SH-SY5Y (cell line): ENCODE data around the gene DLG2.

ENCODE experiments used
- GATA2 ChIP-seq: IDR thresholded peaks from 2 replicates; pipeline ENCODE4 v1.6.1; 2011; ENCODE audit warnings: mild to moderate bottlenecking, low read depth, low read length
- GATA3 ChIP-seq: IDR thresholded peaks from 2 replicates; pipeline ENCODE4 v1.6.1; 2011; ENCODE audit warnings: low read depth, mild to moderate bottlenecking, low read length, moderate library complexity

DLG2 gene

DNA sequence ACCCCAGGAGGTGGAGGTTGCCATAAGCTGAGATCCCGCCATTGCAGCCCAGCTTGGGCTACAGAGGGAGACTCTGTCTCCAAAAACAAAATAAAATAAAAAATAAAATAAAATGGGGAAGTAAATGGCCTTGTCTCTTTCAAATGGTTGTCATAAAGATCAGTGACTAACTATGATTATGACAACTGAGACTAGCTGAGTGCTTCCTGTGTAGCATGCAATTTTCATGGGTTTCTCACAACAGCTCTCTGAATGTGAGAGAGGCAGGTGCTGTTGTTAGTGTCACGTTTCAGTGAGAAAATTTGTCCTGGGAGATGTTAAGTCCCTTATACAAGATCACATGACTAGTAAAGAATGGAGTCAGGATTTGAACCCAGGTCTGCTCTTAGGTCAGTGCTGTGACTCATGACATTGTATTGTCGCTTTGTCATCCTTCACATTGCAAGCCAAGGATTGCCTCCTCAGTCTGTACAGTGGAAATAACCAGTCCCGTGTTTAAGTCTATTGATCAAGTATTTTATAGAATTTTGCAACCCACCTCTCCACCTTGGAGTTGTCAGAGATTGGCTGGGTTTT is 2177.7 kb downstream of the DLG2 start:
- TF ChIP-seq GATA3 (no peak), GATA2 (no peak)

DNA sequence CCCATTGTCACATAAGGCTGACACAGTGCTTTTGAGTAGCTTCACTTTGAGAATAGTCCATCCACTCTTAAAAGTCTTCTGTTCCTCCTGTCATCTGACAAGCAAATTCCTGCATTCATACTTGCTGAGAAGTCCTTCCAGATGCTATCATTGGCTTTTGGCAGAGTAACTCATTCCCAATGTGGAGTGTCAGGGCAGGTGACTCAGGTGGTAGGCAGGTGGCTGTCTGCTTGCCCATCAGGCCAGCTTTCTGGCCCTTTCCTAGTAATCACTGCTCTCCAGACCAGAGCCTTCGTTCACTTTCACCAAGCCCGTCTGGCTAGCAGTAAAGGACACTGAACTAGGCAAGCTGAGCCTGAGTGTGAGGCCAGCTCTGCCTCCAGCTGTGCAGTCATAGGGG is 2178.5 kb downstream of the DLG2 start:
- TF ChIP-seq GATA3: no peak
- no peak for TF ChIP-seq GATA2

- TF ChIP-seq GATA2 (no peak), GATA3 (no peak)
These were observed 2185.5 kb downstream of the DLG2 start for GRCh38 chr11:83441601-83442000.

GRCh38 chr11:83441171-83441570 is 2186.0 kb downstream of the DLG2 start:
- TF ChIP-seq GATA2 (no peak), GATA3 (no peak)

GRCh38 chr11:83438438-83438837 is 2188.7 kb downstream of the DLG2 start:
- TF ChIP-seq GATA3: no peak
- no peak for TF ChIP-seq GATA2

DNA sequence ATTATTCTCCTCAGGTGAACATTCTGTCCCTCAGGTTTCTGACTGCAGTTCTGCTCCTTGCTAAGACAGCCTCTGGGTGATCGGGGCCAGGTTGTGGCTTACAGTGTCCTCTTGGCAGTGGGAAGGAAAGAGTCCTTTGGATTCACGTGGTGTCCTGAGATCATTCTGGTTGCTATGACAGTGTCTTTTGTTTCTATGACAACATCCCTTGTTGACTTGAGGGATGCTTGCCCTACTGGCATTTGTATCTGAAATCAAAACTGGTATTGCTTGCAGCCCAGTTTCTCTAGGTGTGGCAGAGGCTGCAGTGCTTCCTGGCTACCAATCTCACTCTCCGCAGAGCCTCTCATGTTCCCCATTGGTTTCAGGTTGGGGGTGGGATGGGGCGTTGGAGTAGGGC is 2189.2 kb downstream of the DLG2 start:
- TF ChIP-seq GATA2: no peak
- TF ChIP-seq GATA3: no peak

GRCh38 chr11:83436855-83437254 is 2190.3 kb downstream of the DLG2 start:
- TF ChIP-seq GATA2 (no peak), GATA3 (no peak)

DNA sequence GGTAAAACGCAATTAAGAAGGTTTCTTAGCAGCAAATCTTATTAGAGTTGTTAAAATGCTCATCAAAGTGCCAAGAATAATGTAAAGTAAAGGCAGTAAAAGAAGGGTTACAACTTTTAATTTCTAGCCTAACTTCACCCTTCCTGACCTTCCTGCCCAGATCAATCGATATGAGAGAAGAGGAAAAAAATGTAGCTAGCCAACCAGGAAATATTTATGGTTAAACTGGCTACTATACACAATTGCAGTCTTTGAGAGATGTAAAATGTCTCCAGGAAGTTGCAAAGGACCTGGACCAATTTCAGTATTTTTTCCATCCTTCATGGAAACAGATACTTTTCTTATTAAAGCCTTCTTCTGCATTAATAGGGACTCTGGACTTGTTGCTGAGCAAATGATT is 2199.2 kb downstream of the DLG2 start:
- TF ChIP-seq GATA3 (no peak), GATA2 (no peak)

DNA sequence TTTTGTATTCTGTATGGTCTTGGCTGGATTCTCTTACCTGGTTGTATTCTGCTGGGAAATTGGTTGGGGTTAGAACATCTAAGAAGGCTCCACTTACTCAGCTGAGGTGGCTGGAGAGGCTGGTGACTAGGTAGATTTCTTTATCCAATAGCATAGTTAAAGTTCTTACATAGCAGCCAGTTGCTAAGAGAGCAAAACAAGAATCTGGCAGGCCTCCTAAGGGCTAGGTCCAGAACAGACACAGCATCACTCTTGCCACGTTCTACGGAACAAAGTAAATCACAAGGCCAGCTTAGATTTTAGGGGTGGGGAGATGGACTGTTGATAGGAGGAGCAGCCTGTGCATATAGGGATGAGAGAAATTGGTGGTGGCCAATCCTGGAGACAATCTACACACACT is 2199.6 kb downstream of the DLG2 start:
- TF ChIP-seq GATA2 (no peak), GATA3 (no peak)

DNA sequence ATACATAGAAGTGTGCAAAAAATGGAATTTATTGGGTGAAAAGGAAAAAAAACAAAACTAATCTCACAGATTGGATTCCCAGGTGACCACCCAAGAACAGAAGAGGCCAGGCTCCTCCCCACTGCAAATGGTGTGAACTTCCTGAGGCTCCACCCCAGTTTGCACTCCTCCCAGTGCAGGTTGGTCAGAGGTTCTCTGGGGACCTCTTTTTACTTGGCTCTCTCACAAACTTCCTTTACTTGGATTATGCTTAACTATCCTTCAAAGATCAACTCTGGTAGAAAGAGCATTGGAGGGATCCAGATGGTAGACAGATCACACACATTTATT is 2202.0 kb downstream of the DLG2 start:
- no peak for TF ChIP-seq GATA3
- no peak for TF ChIP-seq GATA2

DNA sequence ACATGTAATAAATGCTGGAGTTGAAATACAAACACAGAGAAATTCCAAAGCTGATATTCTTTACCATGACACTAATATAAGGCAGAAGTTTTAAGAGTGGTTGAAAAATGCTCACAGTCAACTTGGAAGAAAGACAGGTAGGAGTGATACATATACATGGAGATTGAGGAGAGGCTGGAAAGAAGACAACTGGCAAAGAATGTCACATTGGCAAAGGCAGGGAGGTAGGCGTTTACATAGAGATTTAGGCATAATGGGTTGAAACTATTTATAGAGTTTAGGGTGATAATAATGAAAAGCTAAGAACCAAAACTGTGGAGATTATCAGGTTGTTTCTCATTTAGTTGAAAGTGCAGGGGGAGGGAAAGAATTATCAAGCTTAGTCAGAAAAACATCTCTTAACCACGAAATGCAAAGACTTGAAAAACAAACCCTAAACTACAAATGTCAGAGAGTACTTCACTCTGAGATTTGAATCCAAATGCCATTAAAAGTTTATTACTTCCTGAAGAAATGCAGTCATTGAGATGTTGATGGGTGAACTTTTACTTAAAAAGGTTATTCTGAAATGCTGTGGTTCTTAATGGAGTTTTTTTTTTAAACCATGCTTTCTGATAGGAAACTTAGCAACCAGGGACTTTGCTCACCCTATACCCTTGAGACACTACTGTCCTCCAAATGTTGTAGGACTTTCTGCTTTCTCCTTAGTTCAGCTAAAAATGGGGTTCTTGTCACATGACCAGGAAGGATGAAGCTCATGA is 2202.6 kb downstream of the DLG2 start:
- TF ChIP-seq GATA3 (no peak), GATA2 (no peak)

DNA sequence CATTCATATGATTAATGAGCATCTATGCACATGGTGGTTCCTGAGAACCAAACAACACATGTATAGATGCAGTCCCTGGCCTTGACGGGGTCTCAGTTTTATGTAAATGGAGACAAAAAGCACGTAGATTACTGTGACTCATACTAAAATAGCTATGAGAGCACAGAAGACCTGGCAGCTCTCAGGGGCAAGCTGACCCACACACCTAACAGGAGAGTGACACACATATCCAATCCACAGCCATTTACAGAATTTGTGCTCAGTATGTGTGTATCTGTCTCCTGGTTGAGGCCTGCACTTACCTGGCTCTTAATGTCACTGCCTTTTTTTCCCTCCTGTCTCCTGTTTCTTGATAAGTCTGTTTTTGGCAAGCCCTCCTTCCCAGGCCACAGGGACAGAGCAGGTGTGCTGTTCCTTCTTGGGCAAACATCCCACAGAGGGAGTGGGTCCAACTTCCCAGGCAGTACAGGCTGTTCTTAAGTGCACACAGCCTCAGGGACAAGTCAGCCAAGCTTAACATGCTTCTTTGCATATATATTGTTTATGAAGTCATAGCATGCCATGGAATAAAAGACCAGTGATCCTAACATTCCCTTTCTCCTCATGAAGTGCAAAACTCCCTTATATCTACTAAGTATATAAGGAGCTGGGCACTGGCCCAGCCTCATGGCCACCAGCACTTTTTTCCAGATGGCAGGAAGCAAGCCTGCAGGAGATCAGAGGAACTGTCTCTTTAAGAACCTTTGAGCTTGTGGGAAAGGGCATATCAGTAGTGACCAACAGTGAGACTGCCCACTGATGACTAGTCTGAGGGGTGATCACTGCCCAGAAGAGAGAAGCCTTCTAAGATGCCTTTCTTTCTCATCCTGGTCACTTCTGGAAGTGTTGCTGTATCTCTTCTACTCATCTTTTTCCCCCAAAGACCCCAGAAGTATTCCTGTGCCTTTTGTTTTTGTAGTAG is 2216.3 kb downstream of the DLG2 start:
- TF ChIP-seq GATA2 (no peak), GATA3 (no peak)

DNA sequence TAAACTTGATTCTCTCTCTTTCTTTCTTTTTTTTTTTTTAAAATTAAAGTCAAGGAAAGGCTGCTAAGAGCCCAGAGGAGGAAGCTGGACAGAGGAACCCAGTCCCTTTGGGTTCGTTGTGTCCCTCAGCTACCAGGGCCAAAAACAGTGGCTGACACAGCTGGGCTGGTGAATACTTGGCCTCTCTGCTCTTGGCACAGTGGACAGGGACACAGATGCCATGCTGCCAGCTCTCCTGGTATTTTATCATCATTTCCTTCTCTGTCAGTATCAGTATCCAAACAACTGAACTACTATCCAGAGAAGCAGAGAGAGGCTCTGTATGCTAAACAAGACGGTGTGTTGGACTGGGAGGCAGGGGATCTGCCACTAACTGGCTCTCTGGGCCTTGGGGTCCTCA is 2217.3 kb downstream of the DLG2 start:
- TF ChIP-seq GATA3 (no peak), GATA2 (no peak)

DNA sequence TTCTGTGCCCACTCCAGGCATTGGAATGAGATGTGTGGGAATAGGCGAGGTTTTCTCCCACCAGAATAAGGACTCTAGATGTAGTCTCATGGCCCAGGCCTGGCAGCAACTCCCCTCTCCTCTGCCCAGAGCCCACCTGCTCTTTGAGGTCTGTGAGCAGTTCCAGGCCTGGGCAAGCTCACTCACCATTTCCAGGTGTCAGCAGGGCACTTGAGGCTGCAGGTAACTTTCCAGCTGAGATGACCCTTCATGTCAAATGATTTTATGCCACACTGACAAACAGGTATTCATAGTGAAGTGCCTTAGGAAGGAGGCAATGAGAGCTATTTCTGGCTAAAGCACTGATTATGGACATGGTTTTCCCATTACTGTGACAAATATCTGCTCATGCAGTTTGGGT is 2217.7 kb downstream of the DLG2 start:
- no peak for TF ChIP-seq GATA3
- TF ChIP-seq GATA2: no peak
